Liver (tissue), 9 donors: ENCODE measurements around the gene OBP2B. TPM values are rescaled to one million over a fixed set of nuclear protein-coding genes. Genes with fewer than 3 reads are reported as not detected.

Experiments used
- DNase-seq: peaks from one replicate; pipeline ENCODE4 v3.0.0-alpha.2; 2017; ENCODE audit warnings: low spot score
- H3K27ac ChIP-seq, 2 donors: one replicate each; pipeline ENCODE4 v1.7.0; 2013; ENCODE audit warnings: inconsistent platforms in 2 of 2, low read length in 2 of 2, control low read depth in 1 of 2, low read depth in 1 of 2, mild to moderate bottlenecking in 1 of 2
- H3K27me3 ChIP-seq, 4 donors: one replicate each; pipeline versions ENCODE4 v1.6.1 to v1.7.0; 2013; ENCODE audit warnings: low read length in 3 of 4, inconsistent platforms in 1 of 4, mild to moderate bottlenecking in 1 of 4, moderate library complexity in 1 of 4; ENCODE audit not compliant: control insufficient read depth in 4 of 4, insufficient read depth in 4 of 4
- H3K36me3 ChIP-seq, 4 donors: one replicate each; pipeline versions ENCODE4 v1.6.1 to v1.7.0; 2013; ENCODE audit warnings: low read length in 3 of 4, mild to moderate bottlenecking in 3 of 4, low read depth in 1 of 4, moderate library complexity in 1 of 4; ENCODE audit not compliant: control insufficient read depth in 4 of 4, insufficient read depth in 3 of 4
- H3K4me1 ChIP-seq, 4 donors: one replicate each; pipeline versions ENCODE4 v1.6.1 to v1.7.0; 2013; ENCODE audit warnings: low read length in 3 of 4, mild to moderate bottlenecking in 3 of 4, moderate library complexity in 1 of 4; ENCODE audit not compliant: control insufficient read depth in 4 of 4, insufficient read depth in 4 of 4
- H3K4me3 ChIP-seq, 3 donors: one replicate each; pipeline versions ENCODE4 v1.6.1 to v1.7.0; 2013; ENCODE audit warnings: low read length in 3 of 3, control low read depth in 1 of 3, low read depth in 1 of 3, mild to moderate bottlenecking in 1 of 3
- H3K9ac ChIP-seq, 2 donors: one replicate each; pipeline ENCODE4 v1.7.0; 2013; ENCODE audit warnings: low read length in 2 of 2, mild to moderate bottlenecking in 2 of 2, moderate library complexity in 2 of 2, control low read depth in 1 of 2, low read depth in 1 of 2
- H3K9me3 ChIP-seq, 4 donors: one replicate each; pipeline versions ENCODE4 v1.6.1 to v1.7.0; 2013; ENCODE audit warnings: low read length in 3 of 4; ENCODE audit not compliant: control insufficient read depth in 4 of 4
- CTCF ChIP-seq: fragments of 150-350 bp; IDR thresholded peaks from 2 replicates; pipeline ENCODE4 v1.5.1; 2017; ENCODE audit warnings: improper control_type of control experiment, low read depth, low read length; ENCODE audit not compliant: missing input control
- EGR1 ChIP-seq, 2 donors: IDR thresholded peaks; 2 replicates each; pipeline ENCODE4 v1.6.1; 2016 to 2018; ENCODE audit warnings: antibody characterized with exemption in 2 of 2, low read depth in 2 of 2
- FOXA1 ChIP-seq: IDR thresholded peaks from 2 replicates; pipeline ENCODE4 v1.6.1; 2016; ENCODE audit warnings: antibody characterized with exemption
- GABPA ChIP-seq, 2 donors: IDR thresholded peaks in 1 of 2; conservative IDR thresholded peaks in 1 of 2; 2 replicates each; pipeline ENCODE4 v1.6.1; 2016; ENCODE audit warnings: antibody characterized with exemption in 2 of 2, mild to moderate bottlenecking in 1 of 2, moderate library complexity in 1 of 2
- HNF4A ChIP-seq, 2 donors: conservative IDR thresholded peaks; 2 replicates each; pipeline ENCODE4 v1.6.1; 2016; ENCODE audit warnings: antibody characterized with exemption in 2 of 2, mild to moderate bottlenecking in 2 of 2
- HNF4G ChIP-seq: IDR thresholded peaks from 2 replicates; pipeline ENCODE4 v1.6.1; 2016; ENCODE audit warnings: antibody characterized with exemption
- MAX ChIP-seq: IDR thresholded peaks from 2 replicates; pipeline ENCODE4 v1.6.1; 2016; ENCODE audit warnings: antibody characterized with exemption
- RAD21 ChIP-seq, 2 donors: IDR thresholded peaks; 2 replicates each; pipeline ENCODE4 v1.6.1; 2016; ENCODE audit warnings: antibody characterized with exemption in 2 of 2, mild to moderate bottlenecking in 2 of 2
- REST ChIP-seq: IDR thresholded peaks from 2 replicates; pipeline ENCODE4 v1.6.1; 2016; ENCODE audit warnings: antibody characterized with exemption, mild to moderate bottlenecking
- RXRA ChIP-seq, 2 donors: IDR thresholded peaks; 2 replicates each; pipeline ENCODE4 v1.6.1; 2017 to 2018; ENCODE audit warnings: antibody characterized with exemption in 2 of 2, mild to moderate bottlenecking in 1 of 2
- SP1 ChIP-seq: IDR thresholded peaks from 2 replicates; pipeline ENCODE4 v1.6.1; 2018; ENCODE audit warnings: antibody characterized with exemption, mild to moderate bottlenecking
- YY1 ChIP-seq: IDR thresholded peaks from 2 replicates; pipeline ENCODE4 v1.6.1; 2016; ENCODE audit warnings: antibody characterized with exemption, mild to moderate bottlenecking
- WGBS: extraction: QIAGEN DNeasy Blood & Tissue Kit; methylation state at CpG from one replicate; pipeline ENCODE4 v1.1.7; 2013; 5-methylcytosine and 5-hydroxymethylcytosine counted together
- polyA plus RNA-seq, 2 donors: library from polyadenylated mRNA; stranded (reverse) in 1 of 2; unstranded in 1 of 2; fragments of 200-250 nt in 1 of 2; fragments of >200 nt in 1 of 2; fragmentation: Nextera tagmentation in 1 of 2; extraction: Ambion mirVana in 1 of 2; gene quantifications; one replicate each; pipeline versions ENCODE4 v1.2.1 to v1.2.3, GENCODE V29; 2013 to 2015
- total RNA-seq, 2 donors: library from RNA; depleted of rRNA; stranded (reverse); fragments of >200 nt; gene quantifications; one replicate each; pipeline ENCODE4 v1.2.3, GENCODE V29; 2014
- donor health status: healthy.
- donor health status: healthy.
- donor health status: healthy.
- donor health status: healthy.
- donor health status: healthy.

OBP2B gene
- total and polyA plus RNA-seq, 4 donors = not detected

- Histone ChIP-seq H3K27me3 (peaks cover 0 to 2% (median 0%) of the 10 kb centered on the region in 4 donors), H3K4me3 (no peak overlapping the region), H3K27ac (no peak overlapping the region), H3K9ac (no peak overlapping the region), H3K4me1 (peaks cover 0 to 3% (median 0%) of the 10 kb centered on the region in 4 donors), H3K36me3 (no peaks in the 10 kb centered on the region), H3K9me3 (no peaks in the 10 kb centered on the region)
- DNase-seq = no peak
- 82% methylated on average over 5 of the region's 5 CpGs for WGBS
- TF ChIP-seq MAX = no peak
- TF ChIP-seq RXRA (IDR thresholded peaks at IDR 0.05) = no peak
- no peak for TF ChIP-seq GABPA (IDR thresholded peaks at IDR 0.05 in 1 of 2, conservative IDR thresholded peaks at IDR 0.05 in 1 of 2)
- TF ChIP-seq REST = no peak
- no peak for TF ChIP-seq HNF4A (conservative IDR thresholded peaks at IDR 0.05)
- TF ChIP-seq CTCF = no peak
- no peak for TF ChIP-seq RAD21 (IDR thresholded peaks at IDR 0.05)
These were observed 28.1 kb downstream of the OBP2B start for GRCh38 chr9:133180953-133181352.

- 81% methylated on average over 7 of the region's 7 CpGs for WGBS
- no peak for TF ChIP-seq RAD21 (IDR thresholded peaks at IDR 0.05)
- TF ChIP-seq SP1 = no peak
- TF ChIP-seq MAX = no peak
- TF ChIP-seq FOXA1 = no peak
- TF ChIP-seq RXRA (IDR thresholded peaks at IDR 0.05) = no peak
- Histone ChIP-seq H3K27me3 (peaks cover 0 to 2% (median 0%) of the 10 kb centered on the region in 4 donors), H3K4me1 (no peaks in the 10 kb centered on the region), H3K4me3 (no peak overlapping the region), H3K9me3 (no peaks in the 10 kb centered on the region), H3K36me3 (no peaks in the 10 kb centered on the region), H3K27ac (no peak overlapping the region), H3K9ac (no peak overlapping the region)
- DNase-seq = no peak
These were observed 36.0 kb downstream of the OBP2B start for GRCh38 chr9:133173056-133173455.

GRCh38 chr9:133171161-133171961, 37.7 kb downstream of the OBP2B start:
- no peak overlapping the region for H3K9ac ChIP-seq
- no peak overlapping the region for H3K27ac ChIP-seq
- no peak overlapping the region for H3K4me3 ChIP-seq
- peaks cover 0 to 2% (median 0%) of the 10 kb centered on the region in 4 donors for H3K27me3 ChIP-seq
- H3K9me3 ChIP-seq = no peaks in the 10 kb centered on the region
- no peaks in the 10 kb centered on the region for H3K36me3 ChIP-seq
- WGBS = 79% methylated on average over 29 of the region's 29 CpGs
- H3K4me1 ChIP-seq = no peaks in the 10 kb centered on the region
- no peak for TF ChIP-seq CTCF
- no peak for TF ChIP-seq HNF4G
- no peak for TF ChIP-seq EGR1 (IDR thresholded peaks at IDR 0.05; ENCODE audit: low read depth in 2 of 2)
- TF ChIP-seq RXRA (IDR thresholded peaks at IDR 0.05) = no peak
- no peak for TF ChIP-seq YY1
- TF ChIP-seq REST = no peak
- no peak for DNase-seq
